Right renal cortex interstitium (tissue), 3 donors: Measurements from ENCODE around the gene EFCAB6. TPM values are rescaled to one million over a fixed set of nuclear protein-coding genes. Genes with fewer than 3 reads are reported as not detected.

Experiments
- DNase-seq, 3 donors: peaks; one replicate each; pipeline ENCODE4 v3.0.0-alpha.2; 2013; ENCODE audit warnings: low read depth in 3 of 3, low spot score in 2 of 3
- polyA plus RNA-seq, 3 donors: library from polyadenylated mRNA; unstranded; fragments of 120-200 nt; gene quantifications; one replicate each; pipeline ENCODE4 v1.2.1, GENCODE V29; 2013; ENCODE audit not compliant: insufficient read length in 3 of 3

The EFCAB6 gene
- 1 to 10 TPM; 5.1 to 5.6 (median 5.6) TPM for polyA plus RNA-seq

- DNase-seq: peak; percentile 86 to 94 (median 92)
Measured at GRCh38 chr22:43812149-43812842, at the start of gene EFCAB6. Gene EFCAB6 (minus strand): TSS chr22:43812305. CDS start chr22:43782318, 29,987 bp downstream.

GRCh38 chr22:43861529-43861928, 49.4 kb upstream of the EFCAB6 start:
- DNase-seq: no peak

GRCh38 chr22:43860831-43861230, 48.7 kb upstream of the EFCAB6 start:
- DNase-seq: no peak

GRCh38 chr22:43860126-43860525, 48.0 kb upstream of the EFCAB6 start:
- DNase-seq: no peak

GRCh38 chr22:43859621-43860020, 47.5 kb upstream of the EFCAB6 start:
- DNase-seq: no peak

GRCh38 chr22:43859176-43859575, 47.1 kb upstream of the EFCAB6 start:
- DNase-seq: no peak

- DNase-seq: no peak
Measured at GRCh38 chr22:43858156-43858895, 46.2 kb upstream of the EFCAB6 start.

- DNase-seq: no peak
Measured at GRCh38 chr22:43857367-43857766, 45.3 kb upstream of the EFCAB6 start.

GRCh38 chr22:43855431-43855830, 43.3 kb upstream of the EFCAB6 start:
- no peak for DNase-seq

GRCh38 chr22:43854786-43855271, 42.7 kb upstream of the EFCAB6 start:
- DNase-seq: no peak

- no peak for DNase-seq
Measured at GRCh38 chr22:43854121-43854785, 42.1 kb upstream of the EFCAB6 start.

- no peak for DNase-seq
Measured at GRCh38 chr22:43853328-43853931, 41.3 kb upstream of the EFCAB6 start.

GRCh38 chr22:43852573-43853327, 40.6 kb upstream of the EFCAB6 start:
- DNase-seq: no peak

GRCh38 chr22:43851979-43852307, 39.8 kb upstream of the EFCAB6 start:
- no peak for DNase-seq

GRCh38 chr22:43851058-43851978, 39.2 kb upstream of the EFCAB6 start:
- no peak for DNase-seq

GRCh38 chr22:43850529-43850928, 38.4 kb upstream of the EFCAB6 start:
- no peak for DNase-seq

- no peak for DNase-seq
Measured at GRCh38 chr22:43849731-43850130, 37.6 kb upstream of the EFCAB6 start.

- DNase-seq: no peak
Measured at GRCh38 chr22:43848366-43849171, 36.5 kb upstream of the EFCAB6 start.
